Neural cell (in vitro differentiated cells): ENCODE data around the gene GALNT2. TPM values are rescaled to one million over a fixed set of nuclear protein-coding genes. Genes with fewer than 3 reads are reported as not detected.

Experiments used
- H2AFZ ChIP-seq: fragments of 200-600, 300-800 bp; sonication (generic), shearing (Covaris generic); 2 replicates; pipeline ENCODE4 v1.6.0; 2014; ENCODE audit warnings: low read depth, mild to moderate bottlenecking, antibody characterized with exemption, low read length, moderate library complexity
- H3F3A ChIP-seq: fragments of 200-600 bp; shearing (Covaris generic); 2 replicates; pipeline ENCODE4 v1.6.1; 2016; ENCODE audit warnings: mild to moderate bottlenecking, moderate library complexity, mixed read lengths, antibody characterized with exemption, low read length; ENCODE audit not compliant: insufficient read depth, poor library complexity, severe bottlenecking
- H3K27ac ChIP-seq: fragments of 200-600, 300-800 bp; sonication (generic), shearing (Covaris generic); 2 replicates; pipeline ENCODE4 v1.5.1; 2014; ENCODE audit warnings: mild to moderate bottlenecking, low read length, moderate library complexity
- H3K27me3 ChIP-seq: fragments of 300-800, 200-600 bp; sonication (generic), shearing (Covaris generic); 2 replicates; pipeline ENCODE4 v1.6.0; 2014; ENCODE audit warnings: mild to moderate bottlenecking, low read depth, low read length, moderate library complexity; ENCODE audit not compliant: insufficient read depth
- H3K36me3 ChIP-seq: fragments of 300-800, 200-600 bp; sonication (generic), shearing (Covaris generic); 2 replicates; pipeline ENCODE4 v1.5.1; 2014; ENCODE audit warnings: mild to moderate bottlenecking, antibody characterized with exemption, low read length, moderate library complexity; ENCODE audit not compliant: insufficient read depth
- H3K4me2 ChIP-seq: fragments of 300-800, 200-600 bp; sonication (generic), shearing (Covaris generic); 2 replicates; pipeline ENCODE4 v1.6.0; 2014; ENCODE audit warnings: mild to moderate bottlenecking, low read length
- H3K4me3 ChIP-seq: fragments of 300-800, 200-600 bp; sonication (generic), shearing (Covaris generic); 2 replicates; pipeline ENCODE4 v1.5.1; 2014; ENCODE audit warnings: mild to moderate bottlenecking, low read length, moderate library complexity
- H3K79me2 ChIP-seq: fragments of 200-600 bp; shearing (Covaris generic); replicated peaks from 2 replicates; pipeline ENCODE4 v1.6.0; 2014; ENCODE audit warnings: mild to moderate bottlenecking, low read length, moderate library complexity; ENCODE audit not compliant: insufficient read depth
- H3K9ac ChIP-seq: fragments of 300-800, 200-600 bp; sonication (generic), shearing (Covaris generic); 2 replicates; pipeline ENCODE4 v1.6.1; 2016; ENCODE audit warnings: mild to moderate bottlenecking, low read length, mixed read lengths
- H3K9me2 ChIP-seq: fragments of 200-600 bp; shearing (Covaris generic); 2 replicates; pipeline ENCODE4 v1.6.1; 2016; ENCODE audit warnings: mild to moderate bottlenecking, low read length, mixed read lengths; ENCODE audit not compliant: insufficient read depth
- H3K9me3 ChIP-seq: fragments of 200-600, 300-800 bp; sonication (generic), shearing (Covaris generic); 2 replicates; pipeline ENCODE4 v1.6.1; 2016; ENCODE audit warnings: mild to moderate bottlenecking, mixed run types, low read length, moderate library complexity, mixed read lengths
- H4K20me1 ChIP-seq: fragments of 200-600 bp; shearing (Covaris generic); 2 replicates; pipeline ENCODE4 v1.6.1; 2016; ENCODE audit warnings: mild to moderate bottlenecking, mixed run types; ENCODE audit not compliant: insufficient read depth
- EP300 ChIP-seq: fragments of 450-650 bp; conservative IDR thresholded peaks from 2 replicates; pipeline ENCODE4 v1.6.1; 2014; ENCODE audit warnings: antibody characterized with exemption, mild to moderate bottlenecking, moderate library complexity; ENCODE audit not compliant: poor library complexity, severe bottlenecking
- EZH2 ChIP-seq: fragments of 200-600, 300-800 bp; shearing (Covaris generic), sonication (generic); IDR thresholded peaks from 2 replicates; pipeline ENCODE4 v1.6.1; 2014; ENCODE audit warnings: antibody characterized with exemption, low read length, borderline replicate concordance, mild to moderate bottlenecking; ENCODE audit not compliant: insufficient read depth, poor library complexity, severe bottlenecking
- MXI1 ChIP-seq: fragments of 450-650 bp; conservative IDR thresholded peaks from 2 replicates; pipeline ENCODE4 v1.6.1; 2014; ENCODE audit warnings: antibody characterized with exemption, mild to moderate bottlenecking; ENCODE audit not compliant: poor library complexity, severe bottlenecking
- POLR2AphosphoS5 ChIP-seq: IDR thresholded peaks from 2 replicates; pipeline ENCODE4 v1.6.1; 2012
- RAD21 ChIP-seq: fragments of 450-650 bp; conservative IDR thresholded peaks from 2 replicates; pipeline ENCODE4 v1.6.1; 2014; ENCODE audit warnings: antibody characterized with exemption, mild to moderate bottlenecking, moderate library complexity
- SMC3 ChIP-seq: fragments of 450-650 bp; conservative IDR thresholded peaks from 2 replicates; pipeline ENCODE4 v1.6.1; 2014; ENCODE audit warnings: antibody characterized with exemption, mild to moderate bottlenecking, moderate library complexity; ENCODE audit not compliant: poor library complexity
- TAF1 ChIP-seq: IDR thresholded peaks from 2 replicates; pipeline ENCODE4 v1.6.1; 2012; ENCODE audit warnings: low read depth
- polyA plus RNA-seq: library from polyadenylated mRNA; depleted of rRNA; stranded (reverse); fragments of >200 nt; gene quantifications from 2 replicates; pipeline ENCODE4 v1.2.3, GENCODE V29; 2014
- TF ChIP-seq, protein P1 (sequence below): fragments of 450-650 bp; IDR thresholded peaks from 2 replicates; pipeline ENCODE4 v1.5.1; 2014; ENCODE audit warnings: antibody characterized with exemption, mild to moderate bottlenecking, moderate library complexity; ENCODE audit not compliant: poor library complexity, severe bottlenecking
- TF ChIP-seq, protein P2 (sequence below): IDR thresholded peaks from 2 replicates; pipeline ENCODE4 v1.6.1; 2012; ENCODE audit warnings: borderline replicate concordance

The GALNT2 gene
- polyA plus RNA-seq, 1 donor from 2014 or later, result 38.8 TPM

GRCh38 chr1:230248016-230248888 lies 181.2 kb downstream of the GALNT2 start:
- Histone ChIP-seq H3K9ac (no peak overlapping the region), H3K36me3 (peaks cover 7% of the 10 kb centered on the region), H3K27me3 (no peaks in the 10 kb centered on the region), H2AFZ (no peak overlapping the region), H3K9me2 (no peaks in the 10 kb centered on the region), H3K79me2 (no peaks in the 10 kb centered on the region), H4K20me1 (no peaks in the 10 kb centered on the region), H3K27ac (no peak overlapping the region), H3K4me3 (no peak overlapping the region), H3K9me3 (no peaks in the 10 kb centered on the region), H3F3A (no peaks in the 10 kb centered on the region), H3K4me2 (no peak overlapping the region)
- TF ChIP-seq MXI1, result no peak
- TF ChIP-seq POLR2AphosphoS5, result no peak
- TF ChIP-seq SMC3, result no peak
- TF ChIP-seq, protein P1, sequence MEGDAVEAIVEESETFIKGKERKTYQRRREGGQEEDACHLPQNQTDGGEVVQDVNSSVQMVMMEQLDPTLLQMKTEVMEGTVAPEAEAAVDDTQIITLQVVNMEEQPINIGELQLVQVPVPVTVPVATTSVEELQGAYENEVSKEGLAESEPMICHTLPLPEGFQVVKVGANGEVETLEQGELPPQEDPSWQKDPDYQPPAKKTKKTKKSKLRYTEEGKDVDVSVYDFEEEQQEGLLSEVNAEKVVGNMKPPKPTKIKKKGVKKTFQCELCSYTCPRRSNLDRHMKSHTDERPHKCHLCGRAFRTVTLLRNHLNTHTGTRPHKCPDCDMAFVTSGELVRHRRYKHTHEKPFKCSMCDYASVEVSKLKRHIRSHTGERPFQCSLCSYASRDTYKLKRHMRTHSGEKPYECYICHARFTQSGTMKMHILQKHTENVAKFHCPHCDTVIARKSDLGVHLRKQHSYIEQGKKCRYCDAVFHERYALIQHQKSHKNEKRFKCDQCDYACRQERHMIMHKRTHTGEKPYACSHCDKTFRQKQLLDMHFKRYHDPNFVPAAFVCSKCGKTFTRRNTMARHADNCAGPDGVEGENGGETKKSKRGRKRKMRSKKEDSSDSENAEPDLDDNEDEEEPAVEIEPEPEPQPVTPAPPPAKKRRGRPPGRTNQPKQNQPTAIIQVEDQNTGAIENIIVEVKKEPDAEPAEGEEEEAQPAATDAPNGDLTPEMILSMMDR, result no peak
- TF ChIP-seq TAF1, result no peak
- no peak for TF ChIP-seq EP300
- TF ChIP-seq, protein P2, sequence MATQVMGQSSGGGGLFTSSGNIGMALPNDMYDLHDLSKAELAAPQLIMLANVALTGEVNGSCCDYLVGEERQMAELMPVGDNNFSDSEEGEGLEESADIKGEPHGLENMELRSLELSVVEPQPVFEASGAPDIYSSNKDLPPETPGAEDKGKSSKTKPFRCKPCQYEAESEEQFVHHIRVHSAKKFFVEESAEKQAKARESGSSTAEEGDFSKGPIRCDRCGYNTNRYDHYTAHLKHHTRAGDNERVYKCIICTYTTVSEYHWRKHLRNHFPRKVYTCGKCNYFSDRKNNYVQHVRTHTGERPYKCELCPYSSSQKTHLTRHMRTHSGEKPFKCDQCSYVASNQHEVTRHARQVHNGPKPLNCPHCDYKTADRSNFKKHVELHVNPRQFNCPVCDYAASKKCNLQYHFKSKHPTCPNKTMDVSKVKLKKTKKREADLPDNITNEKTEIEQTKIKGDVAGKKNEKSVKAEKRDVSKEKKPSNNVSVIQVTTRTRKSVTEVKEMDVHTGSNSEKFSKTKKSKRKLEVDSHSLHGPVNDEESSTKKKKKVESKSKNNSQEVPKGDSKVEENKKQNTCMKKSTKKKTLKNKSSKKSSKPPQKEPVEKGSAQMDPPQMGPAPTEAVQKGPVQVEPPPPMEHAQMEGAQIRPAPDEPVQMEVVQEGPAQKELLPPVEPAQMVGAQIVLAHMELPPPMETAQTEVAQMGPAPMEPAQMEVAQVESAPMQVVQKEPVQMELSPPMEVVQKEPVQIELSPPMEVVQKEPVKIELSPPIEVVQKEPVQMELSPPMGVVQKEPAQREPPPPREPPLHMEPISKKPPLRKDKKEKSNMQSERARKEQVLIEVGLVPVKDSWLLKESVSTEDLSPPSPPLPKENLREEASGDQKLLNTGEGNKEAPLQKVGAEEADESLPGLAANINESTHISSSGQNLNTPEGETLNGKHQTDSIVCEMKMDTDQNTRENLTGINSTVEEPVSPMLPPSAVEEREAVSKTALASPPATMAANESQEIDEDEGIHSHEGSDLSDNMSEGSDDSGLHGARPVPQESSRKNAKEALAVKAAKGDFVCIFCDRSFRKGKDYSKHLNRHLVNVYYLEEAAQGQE, result no peak
- no peak for TF ChIP-seq EZH2
- TF ChIP-seq RAD21, result no peak

- peaks cover 7% of the 10 kb centered on the region for H3K36me3 ChIP-seq
- no peaks in the 10 kb centered on the region for H4K20me1 ChIP-seq
- no peak overlapping the region for H3K4me3 ChIP-seq
- no peaks in the 10 kb centered on the region for H3K79me2 ChIP-seq
- H3K27ac ChIP-seq, result no peak overlapping the region
- H3K9me2 ChIP-seq, result no peaks in the 10 kb centered on the region
- no peak overlapping the region for H3K9ac ChIP-seq
- no peaks in the 10 kb centered on the region for H3K9me3 ChIP-seq
- H3K4me2 ChIP-seq, result no peak overlapping the region
- H3K27me3 ChIP-seq, result no peaks in the 10 kb centered on the region
- TF ChIP-seq MXI1, result no peak
- TF ChIP-seq EP300, result no peak
- no peak for TF ChIP-seq SMC3
- TF ChIP-seq, protein P2, result no peak
- no peak for TF ChIP-seq RAD21
- TF ChIP-seq EZH2, result no peak
- TF ChIP-seq, protein P1, result no peak
- no peak for TF ChIP-seq TAF1
- no peak overlapping the region for H2AFZ ChIP-seq
- no peaks in the 10 kb centered on the region for H3F3A ChIP-seq
These were observed 181.8 kb downstream of the GALNT2 start for GRCh38 chr1:230248889-230249270.
